HEK293T (cell line): ENCODE measurements around the gene CCDC7.
"Not testable (repeated sequence)": the region's sequence is repeated elsewhere in the genome, so short reads cannot be mapped to it uniquely, and the experiment has no call there.

Experiments used
- CTCF ChIA-PET: fragments of 350-600 bp; formaldehyde crosslinking; extraction: SDS; loops from one replicate; lab custom pipeline; 2021; ENCODE audit warnings: antibody characterized with exemption, inconsistent platforms; lab: Yijun Ruan, JAX
- POLR2A ChIA-PET: fragments of 350-600 bp; formaldehyde crosslinking; extraction: SDS; loops from one replicate; lab custom pipeline; 2020; ENCODE audit warnings: antibody characterized with exemption, inconsistent platforms; lab: Yijun Ruan, JAX
- DNase-seq: peaks from one replicate; pipeline ENCODE4 v3.0.0; 2012; ENCODE audit warnings: mixed read lengths; ENCODE audit errors: extremely low spot score
- ARNT ChIP-seq: fragments of 450-650 bp; IDR thresholded peaks from 2 replicates; pipeline ENCODE4 v1.6.1; 2017; ENCODE audit warnings: mild to moderate bottlenecking
- BHLHE40 ChIP-seq: fragments of 450-650 bp; IDR thresholded peaks from 2 replicates; pipeline ENCODE4 v1.6.1; 2016; ENCODE audit warnings: mild to moderate bottlenecking, moderate library complexity, borderline replicate concordance
- CTBP1 ChIP-seq: fragments of 450-650 bp; IDR thresholded peaks from 2 replicates; pipeline ENCODE4 v1.6.1; 2016; ENCODE audit warnings: borderline replicate concordance
- ELF4 ChIP-seq: fragments of 450-650 bp; IDR thresholded peaks from 2 replicates; pipeline ENCODE4 v1.6.1; 2017; ENCODE audit warnings: antibody characterized with exemption
- FOXA1 ChIP-seq: fragments of 450-650 bp; IDR thresholded peaks from 2 replicates; pipeline ENCODE4 v1.6.1; 2016; ENCODE audit warnings: mild to moderate bottlenecking
- FOXK2 ChIP-seq: fragments of 450-650 bp; IDR thresholded peaks from 2 replicates; pipeline ENCODE4 v1.6.1; 2016; ENCODE audit warnings: mild to moderate bottlenecking
- FOXM1 ChIP-seq: fragments of 450-650 bp; IDR thresholded peaks from 2 replicates; pipeline ENCODE4 v1.6.1; 2017; ENCODE audit warnings: mild to moderate bottlenecking, borderline replicate concordance
- HDGF ChIP-seq: fragments of 450-650 bp; IDR thresholded peaks from 2 replicates; pipeline ENCODE4 v1.6.1; 2017; ENCODE audit warnings: antibody characterized with exemption, borderline replicate concordance
- L3MBTL2 ChIP-seq: fragments of 450-650 bp; conservative IDR thresholded peaks from 2 replicates; pipeline ENCODE4 v1.6.1; 2016; ENCODE audit warnings: mild to moderate bottlenecking
- LEF1 ChIP-seq: fragments of 450-650 bp; IDR thresholded peaks from 2 replicates; pipeline ENCODE4 v1.6.1; 2017; ENCODE audit warnings: mild to moderate bottlenecking, borderline replicate concordance
- NFRKB ChIP-seq: fragments of 450-650 bp; IDR thresholded peaks from 2 replicates; pipeline ENCODE4 v1.6.1; 2016; ENCODE audit warnings: mild to moderate bottlenecking, moderate library complexity
- PKNOX1 ChIP-seq: fragments of 450-650 bp; IDR thresholded peaks from 2 replicates; pipeline ENCODE4 v1.6.1; 2016
- SP1 ChIP-seq: fragments of 450-650 bp; IDR thresholded peaks from 2 replicates; pipeline ENCODE4 v1.6.1; 2017
- SUZ12 ChIP-seq: fragments of 450-650 bp; IDR thresholded peaks from 2 replicates; pipeline ENCODE4 v1.6.1; 2016; ENCODE audit warnings: mild to moderate bottlenecking
- TARDBP ChIP-seq: fragments of 450-650 bp; IDR thresholded peaks from 2 replicates; pipeline ENCODE4 v1.6.1; 2016
- ZNF384 ChIP-seq: fragments of 450-650 bp; IDR thresholded peaks from 2 replicates; pipeline ENCODE4 v1.6.1; 2016

The CCDC7 gene

GRCh38 chr10:32909456-32909855 is 463.5 kb downstream of the CCDC7 start:
- TF ChIP-seq HDGF = no peak
- TF ChIP-seq BHLHE40 = no peak
- no peak for TF ChIP-seq FOXM1
- no peak for TF ChIP-seq PKNOX1
- no peak for TF ChIP-seq TARDBP
- TF ChIP-seq SP1 = no peak
- POLR2A ChIA-PET = no interaction called here
- CTCF ChIA-PET = no interaction called here
- no peak for DNase-seq

GRCh38 chr10:32909970-32910369 is 464.0 kb downstream of the CCDC7 start:
- CTCF ChIA-PET, POLR2A ChIA-PET: not testable (repeated sequence)

GRCh38 chr10:32911285-32912016 is 465.5 kb downstream of the CCDC7 start:
- ChIA-PET POLR2A (no interaction called here), CTCF (no interaction called here)
- DNase-seq = no peak
- TF ChIP-seq SUZ12 = no peak
- TF ChIP-seq PKNOX1 = no peak
- TF ChIP-seq LEF1 = no peak
- no peak for TF ChIP-seq BHLHE40
- no peak for TF ChIP-seq NFRKB
- no peak for TF ChIP-seq L3MBTL2
- no peak for TF ChIP-seq TARDBP
- TF ChIP-seq FOXK2 = no peak
- no peak for TF ChIP-seq FOXM1
- no peak for TF ChIP-seq ZNF384
- TF ChIP-seq SP1 = no peak
- TF ChIP-seq HDGF = no peak
- no peak for TF ChIP-seq ARNT

More at GRCh38 chr10:32909970-32910369, 464.0 kb downstream of the CCDC7 start:
- not testable (repeated sequence) for DNase-seq

- DNase-seq, CTCF ChIA-PET, POLR2A ChIA-PET: not testable (repeated sequence)
Observed at GRCh38 chr10:32917817-32918216, 471.9 kb downstream of the CCDC7 start.

- TF ChIP-seq NFRKB (no peak), L3MBTL2 (no peak), ZNF384 (no peak)
- ChIA-PET CTCF (no interaction called here), POLR2A (no interaction called here)
- DNase-seq = no peak
Observed at GRCh38 chr10:32922170-32922569, 476.2 kb downstream of the CCDC7 start.

GRCh38 chr10:32923134-32923533 is 477.2 kb downstream of the CCDC7 start:
- ChIA-PET POLR2A (no interaction called here), CTCF (no interaction called here)
- TF ChIP-seq HDGF (no peak), LEF1 (no peak), SP1 (no peak), FOXM1 (no peak), CTBP1 (no peak), FOXK2 (no peak), ELF4 (no peak), ARNT (no peak), ZNF384 (no peak), PKNOX1 (no peak)

GRCh38 chr10:32923849-32924248 is 477.9 kb downstream of the CCDC7 start:
- no peak for DNase-seq
- CTCF ChIA-PET = no interaction called here
- POLR2A ChIA-PET = no interaction called here
- TF ChIP-seq FOXM1 = no peak
- TF ChIP-seq FOXK2 = no peak
- no peak for TF ChIP-seq FOXA1
- TF ChIP-seq HDGF = no peak
- no peak for TF ChIP-seq ARNT
- no peak for TF ChIP-seq L3MBTL2
- no peak for TF ChIP-seq LEF1
- no peak for TF ChIP-seq ZNF384
- no peak for TF ChIP-seq ELF4
- no peak for TF ChIP-seq PKNOX1
- TF ChIP-seq SP1 = no peak
- no peak for TF ChIP-seq NFRKB
- TF ChIP-seq SUZ12 = no peak
- no peak for TF ChIP-seq BHLHE40
- TF ChIP-seq TARDBP = no peak

More at GRCh38 chr10:32923134-32923533, 477.2 kb downstream of the CCDC7 start:
- no peak for DNase-seq
